IPS-20b (cell line): ENCODE results near the gene RNPS1.

Experiments used
- H3K27ac ChIP-seq: one replicate; pipeline ENCODE4 v1.5.1; 2013; ENCODE audit warnings: low read length
- H3K27me3 ChIP-seq: 2 replicates; pipeline ENCODE4 v1.6.1; 2013; ENCODE audit warnings: mild to moderate bottlenecking, low read length, inconsistent platforms; ENCODE audit not compliant: insufficient read depth
- H3K36me3 ChIP-seq: 2 replicates; pipeline ENCODE4 v1.6.1; 2013; ENCODE audit warnings: low read depth, mild to moderate bottlenecking, inconsistent platforms, low read length, moderate library complexity; ENCODE audit not compliant: insufficient read depth
- H3K4me1 ChIP-seq: 2 replicates; pipeline ENCODE4 v1.6.1; 2013; ENCODE audit warnings: mild to moderate bottlenecking, control low read depth, inconsistent platforms, low read length, moderate library complexity; ENCODE audit not compliant: insufficient read depth
- H3K4me3 ChIP-seq: 2 replicates; pipeline ENCODE4 v1.5.1; 2013; ENCODE audit warnings: mild to moderate bottlenecking, low read length, inconsistent platforms
- H3K9ac ChIP-seq: 2 replicates; pipeline ENCODE4 v1.6.1; 2013; ENCODE audit warnings: low read depth, mild to moderate bottlenecking, inconsistent platforms, low read length, moderate library complexity
- H3K9me3 ChIP-seq: 2 replicates; pipeline ENCODE4 v1.6.1; 2013; ENCODE audit warnings: mild to moderate bottlenecking, low read depth, low read length, inconsistent platforms; ENCODE audit not compliant: insufficient read depth

RNPS1 gene

GRCh38 chr16:2205104-2205966 is 62.6 kb downstream of the RNPS1 start, which contains the start of gene MLST8:
Gene MLST8, plus strand, starts transcription at chr16:2205454. Its CDS starts 632 bp downstream, at chr16:2206086.
- Histone ChIP-seq H3K4me1 (peaks cover 3% of the 10 kb centered on the region), H3K27ac (peak within 1 kb of the TSS; percentile 94), H3K4me3 (peak within 1 kb of the TSS; percentile 88), H3K9ac (peak within 1 kb of the TSS; percentile 94), H3K9me3 (no peaks in the 10 kb centered on the region), H3K27me3 (peaks cover 11% of the 10 kb centered on the region), H3K36me3 (peaks cover 22% of the 10 kb centered on the region)

- Histone ChIP-seq H3K36me3 (peaks cover 22% of the 10 kb centered on the region), H3K27me3 (peaks cover 18% of the 10 kb centered on the region), H3K9me3 (no peaks in the 10 kb centered on the region), H3K4me3 (peak overlapping the region; percentile 88), H3K9ac (peak overlapping the region; percentile 94; the same call in 1 of the 2 replicates), H3K27ac (peak overlapping the region; percentile 94), H3K4me1 (peaks cover 3% of the 10 kb centered on the region)
Observed at GRCh38 chr16:2204416-2205103, 63.4 kb downstream of the RNPS1 start.
